GM03348 (cell line): ENCODE results near the gene MED13L.
"Not testable (repeated sequence)": the region's sequence is repeated elsewhere in the genome, so short reads cannot be mapped to it uniquely, and the experiment has no call there.

Experiments
- DNase-seq: peaks from one replicate; pipeline ENCODE4 v3.0.0; 2012; ENCODE audit warnings: low spot score

Gene MED13L

GRCh38 chr12:116054280-116054679 is 223.2 kb downstream of the MED13L start:
- no peak for DNase-seq

- DNase-seq: peak; percentile 57
Observed at GRCh38 chr12:116053479-116054200, 223.9 kb downstream of the MED13L start.

DNA sequence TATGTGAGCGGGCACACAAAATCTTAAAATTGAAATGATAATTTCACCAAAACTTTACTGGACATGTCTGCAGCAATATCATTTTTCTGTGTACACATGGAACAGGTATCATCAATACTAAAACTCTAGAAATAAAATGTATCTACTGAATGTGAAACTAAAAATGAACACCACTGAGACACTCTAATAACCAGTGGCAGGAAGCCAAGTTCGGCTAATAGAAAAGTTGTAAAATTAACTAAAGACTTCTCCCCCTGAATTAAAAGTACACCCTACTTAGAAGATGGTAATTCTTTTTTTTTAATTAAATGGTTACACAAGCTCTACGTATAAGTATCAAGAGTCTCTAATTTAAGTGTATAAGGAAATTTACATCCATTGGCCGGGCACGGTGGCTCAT is 227.2 kb downstream of the MED13L start:
- DNase-seq: no peak

DNA sequence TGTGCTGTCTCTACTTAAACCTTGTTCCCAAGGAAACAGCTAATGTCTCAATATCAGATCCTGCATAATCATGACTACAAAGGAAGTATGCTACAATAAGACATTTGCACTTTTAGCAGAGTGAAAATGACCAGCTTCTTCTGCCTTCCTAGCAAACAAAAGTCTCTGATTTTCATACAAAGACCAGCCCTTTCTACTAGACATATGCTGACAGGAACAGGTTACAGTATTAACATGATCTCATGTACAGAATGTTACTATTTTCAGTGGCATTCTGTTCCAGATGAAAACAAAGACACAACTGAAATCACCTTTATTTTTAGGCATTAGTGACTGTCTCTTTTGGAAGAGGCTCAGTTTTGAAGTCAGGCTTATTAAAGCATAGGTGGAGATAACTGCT is 228.6 kb downstream of the MED13L start:
- no peak for DNase-seq

GRCh38 chr12:116046039-116046438 is 231.5 kb downstream of the MED13L start:
- no peak for DNase-seq

DNA sequence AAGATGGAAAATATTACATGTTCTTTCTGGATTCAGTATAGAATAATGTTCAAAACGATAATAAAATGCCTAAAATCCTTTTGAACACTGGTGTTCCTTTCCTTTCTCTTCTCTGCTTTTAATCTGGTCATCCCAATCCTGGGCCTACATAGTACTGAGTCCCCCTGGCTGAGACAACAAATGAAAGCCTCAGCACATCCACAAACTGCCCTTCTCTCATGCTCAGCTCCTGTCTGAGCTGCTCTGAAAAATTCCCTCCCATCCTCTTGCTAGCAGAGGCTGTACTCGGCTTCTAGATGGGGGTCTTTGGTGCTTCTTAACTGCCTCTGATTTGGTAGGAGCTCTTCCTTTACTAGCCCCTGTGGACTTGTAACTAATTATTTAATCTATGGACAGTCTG is 232.3 kb downstream of the MED13L start:
- no peak for DNase-seq

DNA sequence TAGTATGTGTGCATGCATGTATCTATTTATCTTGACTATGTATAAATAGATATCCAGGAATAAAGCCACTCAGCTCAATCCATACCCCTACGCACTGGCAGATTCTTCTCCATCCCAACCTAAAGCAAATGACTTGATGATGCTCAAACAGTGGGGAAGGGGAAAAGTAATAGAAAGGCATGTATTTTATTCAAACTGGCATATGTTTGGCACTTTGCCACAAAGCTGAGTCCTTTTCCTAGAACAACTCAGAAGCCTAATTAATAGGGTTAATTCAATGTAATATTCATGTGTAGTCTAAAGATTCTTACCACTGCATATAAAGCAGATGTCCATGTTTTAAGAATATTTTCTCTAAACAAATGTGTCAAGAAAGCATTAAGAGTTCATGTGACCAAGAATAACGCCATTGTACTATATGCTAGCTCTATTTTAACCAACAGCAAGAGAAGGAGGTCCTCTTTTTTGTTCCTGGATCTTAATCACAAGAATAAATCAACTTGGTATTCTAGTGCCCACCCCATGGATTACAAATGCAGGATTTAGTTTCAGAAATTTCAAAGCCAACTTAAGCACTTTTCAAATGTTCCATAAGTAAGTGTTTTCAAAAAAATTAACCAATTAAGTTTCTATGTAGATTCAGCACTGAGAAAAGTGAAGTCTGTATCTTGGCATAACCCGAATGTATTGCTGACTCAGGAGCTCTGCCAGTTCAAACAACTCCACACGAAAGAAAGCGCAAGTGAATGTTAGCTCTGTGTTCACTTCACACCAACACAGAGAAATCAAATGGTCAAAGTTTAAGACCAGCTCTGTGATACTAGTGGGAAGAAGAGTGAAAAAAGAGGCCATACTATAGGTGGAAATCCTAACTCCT is 233.6 kb downstream of the MED13L start:
- DNase-seq: no peak

DNA sequence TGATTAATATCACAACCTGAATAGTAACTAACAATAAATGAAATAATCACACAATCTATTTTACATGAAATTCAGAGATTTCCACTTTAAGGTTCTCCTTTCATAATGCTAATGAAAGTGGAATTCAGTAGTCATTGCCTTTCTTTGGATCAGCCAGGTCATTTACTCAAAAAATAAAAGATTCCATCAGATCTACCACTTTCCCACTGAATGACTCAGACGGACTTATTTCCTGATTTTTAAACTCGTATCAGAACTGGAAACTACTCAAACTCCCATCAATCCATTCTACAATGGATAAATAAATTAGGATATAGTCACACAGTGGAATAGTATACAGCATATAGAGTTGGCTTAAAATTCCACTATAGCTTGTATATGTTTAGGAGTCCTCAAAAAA is 237.1 kb downstream of the MED13L start:
- DNase-seq: peak; percentile 14

DNA sequence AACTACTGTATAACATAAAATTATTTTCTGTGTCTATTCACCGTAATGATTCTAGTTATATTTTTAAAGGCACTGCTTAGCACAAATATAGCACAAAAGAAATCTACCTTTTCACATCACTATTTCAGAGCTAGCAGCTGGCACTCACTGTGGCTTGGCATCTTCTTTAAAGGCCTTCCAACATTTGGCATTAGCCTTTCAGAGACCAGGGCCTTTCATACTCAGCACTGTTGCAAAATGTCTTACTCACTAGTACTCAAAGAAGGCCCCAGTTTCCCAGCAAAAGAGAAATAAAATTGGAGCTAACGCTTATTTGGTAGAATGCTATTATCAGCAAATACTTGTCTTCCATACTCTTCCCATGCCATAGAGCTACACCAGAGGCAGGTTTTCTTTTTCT is 238.4 kb downstream of the MED13L start:
- no peak for DNase-seq

GRCh38 chr12:116037941-116038837 is 239.3 kb downstream of the MED13L start:
- peak; percentile 58 for DNase-seq

- no peak for DNase-seq
Observed at GRCh38 chr12:116033765-116034164, 243.7 kb downstream of the MED13L start.

GRCh38 chr12:116031624-116032023 is 245.9 kb downstream of the MED13L start:
- not testable (repeated sequence) for DNase-seq

DNA sequence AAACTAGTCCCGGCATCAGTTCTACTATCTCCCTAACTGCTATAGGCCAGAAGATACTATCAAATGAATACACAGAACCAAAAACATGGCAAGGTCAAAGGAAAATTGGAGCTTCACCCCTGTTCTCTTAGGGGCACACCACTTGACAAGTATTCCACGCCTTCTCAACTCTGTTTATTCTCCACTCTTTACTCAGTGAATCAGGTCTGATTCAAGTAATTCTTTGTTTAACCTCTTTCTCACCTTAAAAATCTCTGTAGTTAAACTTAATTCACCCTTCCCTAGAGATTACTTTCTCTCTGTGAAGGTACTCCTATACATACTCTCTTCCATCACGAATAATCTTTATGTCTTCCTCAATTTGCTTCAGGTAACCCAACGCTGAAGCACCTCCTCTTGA is 248.9 kb downstream of the MED13L start:
- DNase-seq: no peak

GRCh38 chr12:116027551-116027821 is 250.0 kb downstream of the MED13L start:
- DNase-seq: no peak

GRCh38 chr12:116026768-116027550 is 250.5 kb downstream of the MED13L start:
- DNase-seq: no peak

GRCh38 chr12:116026346-116026745 is 251.1 kb downstream of the MED13L start:
- no peak for DNase-seq

DNA sequence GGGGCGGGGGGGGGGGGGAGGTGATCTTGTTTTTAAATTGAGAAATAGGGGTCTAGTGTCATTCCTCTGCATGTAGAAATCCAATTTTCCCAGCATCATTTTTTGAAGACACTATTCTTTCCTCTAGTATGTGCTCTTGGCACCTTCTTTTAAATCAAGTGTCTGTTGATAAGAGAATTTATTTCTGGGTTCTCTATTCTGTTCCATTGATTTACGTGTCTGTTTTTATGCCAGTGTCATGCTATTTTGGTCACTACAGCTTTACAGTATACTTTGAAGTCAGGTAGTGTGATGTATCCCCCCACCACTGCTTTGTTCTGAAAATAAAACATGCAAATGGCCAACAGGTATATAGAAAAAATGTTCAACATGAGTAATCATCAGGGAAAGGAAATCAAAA is 252.7 kb downstream of the MED13L start:
- no peak for DNase-seq

DNA sequence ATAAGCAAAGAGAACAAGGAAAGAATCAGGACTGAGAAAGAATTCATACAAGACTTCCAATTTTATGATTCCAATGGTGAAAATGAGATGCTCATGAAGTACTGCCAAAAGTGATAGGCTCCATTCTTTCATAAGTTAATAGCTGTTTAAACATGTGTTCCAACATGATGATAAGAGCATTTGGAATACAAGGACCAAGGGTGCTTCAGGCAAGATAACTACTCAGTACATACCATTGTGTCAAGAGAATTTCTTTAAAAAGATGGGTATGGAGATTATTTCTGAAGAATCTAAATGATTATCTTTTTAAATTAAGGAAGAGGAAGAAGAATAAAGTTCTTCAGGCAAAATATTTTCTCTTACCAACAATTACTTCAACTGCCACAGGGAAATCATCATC is 258.1 kb downstream of the MED13L start:
- no peak for DNase-seq

- no peak for DNase-seq
Observed at GRCh38 chr12:116018282-116018681, 259.2 kb downstream of the MED13L start.

DNA sequence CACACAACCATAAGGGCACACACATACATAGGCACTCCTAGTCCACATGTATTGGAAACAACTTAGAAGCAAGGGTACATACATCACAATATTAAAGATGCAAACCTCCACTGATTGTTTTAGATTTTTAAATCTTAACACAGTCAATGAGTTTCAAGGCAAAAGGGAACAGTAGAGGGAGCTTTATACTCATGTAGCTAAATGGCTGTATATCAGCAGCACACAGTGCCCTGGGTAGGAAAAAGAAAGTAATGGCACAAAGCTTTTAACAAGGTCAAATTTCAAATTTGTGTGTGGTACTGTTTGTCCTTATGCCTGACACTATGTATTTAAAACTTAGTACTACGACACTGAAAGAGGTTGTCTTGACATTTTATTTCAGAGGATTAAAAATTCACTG is 262.0 kb downstream of the MED13L start:
- DNase-seq: peak; percentile 50

- no peak for DNase-seq
Observed at GRCh38 chr12:116012757-116013156, 264.7 kb downstream of the MED13L start.

DNA sequence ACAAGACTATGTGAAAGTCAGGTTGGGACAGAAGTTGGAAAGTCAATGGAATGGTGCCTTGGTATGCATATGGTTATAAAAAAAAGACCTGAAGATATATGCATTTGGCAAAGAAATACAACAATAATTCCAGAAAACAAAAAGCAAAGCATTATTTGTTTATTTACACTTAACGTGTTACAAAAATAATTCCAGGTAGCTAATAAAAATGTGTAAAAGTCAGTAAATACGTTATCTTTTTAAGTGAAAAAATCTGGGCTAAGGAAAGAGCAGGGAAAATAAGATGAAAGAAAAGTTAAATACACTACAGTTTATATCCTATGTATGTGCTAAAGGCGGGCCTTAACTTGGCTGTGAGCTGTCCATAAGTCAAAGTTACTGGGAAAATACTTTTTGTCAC is 266.3 kb downstream of the MED13L start:
- no peak for DNase-seq
